ENCODE results near the gene DLG3.

- TF ChIP-seq POLR2A (IDR thresholded peaks at IDR 0.05) (no peak), CTCF (IDR thresholded peaks at IDR 0.05) (no peak), EP300 (IDR thresholded peaks at IDR 0.05) (no peak)
Measured at GRCh38 chrX:70446380-70447350, 2.0 kb downstream of the DLG3 start.

All from tibial nerve (tissue), 4 donors.